Measurements from ENCODE around the gene FASTKD3.

- TF ChIP-seq BHLHE40 (IDR thresholded peaks at IDR 0.05; ENCODE audit: borderline replicate concordance), result no peak
- no peak for TF ChIP-seq SUZ12 (IDR thresholded peaks at IDR 0.05)
- TF ChIP-seq, protein P1, sequence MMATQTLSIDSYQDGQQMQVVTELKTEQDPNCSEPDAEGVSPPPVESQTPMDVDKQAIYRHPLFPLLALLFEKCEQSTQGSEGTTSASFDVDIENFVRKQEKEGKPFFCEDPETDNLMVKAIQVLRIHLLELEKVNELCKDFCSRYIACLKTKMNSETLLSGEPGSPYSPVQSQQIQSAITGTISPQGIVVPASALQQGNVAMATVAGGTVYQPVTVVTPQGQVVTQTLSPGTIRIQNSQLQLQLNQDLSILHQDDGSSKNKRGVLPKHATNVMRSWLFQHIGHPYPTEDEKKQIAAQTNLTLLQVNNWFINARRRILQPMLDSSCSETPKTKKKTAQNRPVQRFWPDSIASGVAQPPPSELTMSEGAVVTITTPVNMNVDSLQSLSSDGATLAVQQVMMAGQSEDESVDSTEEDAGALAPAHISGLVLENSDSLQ (IDR thresholded peaks at IDR 0.05), result no peak
- no peak for TF ChIP-seq CTBP1 (IDR thresholded peaks at IDR 0.05; ENCODE audit: borderline replicate concordance)
- no peak for TF ChIP-seq HDGF (IDR thresholded peaks at IDR 0.05; ENCODE audit: borderline replicate concordance)
Observed at GRCh38 chr5:7872517-7873130, 3.8 kb upstream of the FASTKD3 start.
